Measurements from ENCODE around the gene ELOVL7. TPM values are rescaled to one million over a fixed set of nuclear protein-coding genes. Genes with fewer than 3 reads are reported as not detected.
A peak's percentile ranks its signal among the peaks of the same experiment; 100 is the strongest.

Gene ELOVL7
- total and polyA plus RNA-seq, 4 experiments from 2014 or later, result not detected

DNA sequence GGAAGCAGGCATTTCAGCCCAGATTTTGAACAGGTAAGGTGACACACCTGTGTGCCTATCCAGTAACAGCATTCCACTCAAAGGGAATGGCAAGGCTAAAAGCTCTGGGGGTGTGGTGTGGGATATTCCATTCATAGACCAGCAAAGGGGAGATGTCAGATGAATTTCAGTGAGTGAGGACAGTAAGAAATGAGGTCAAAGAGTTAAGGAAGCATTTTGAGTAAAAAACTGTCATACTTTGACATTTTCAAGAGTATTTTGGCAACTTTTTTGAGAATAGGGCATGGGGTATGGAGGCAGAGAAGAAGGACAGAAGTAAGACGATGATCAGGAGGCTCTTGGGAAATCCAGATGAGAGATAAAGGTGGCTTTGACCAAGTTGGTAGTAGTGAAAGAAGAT, 2.2 kb upstream of the ELOVL7 start:
- ChIA-PET POLR2A (ENCODE audit: partially characterized antibody) (no interaction called here), CTCF (ENCODE audit: partially characterized antibody) (no interaction called here)
- Mint-ChIP-seq H3K27ac (no peak overlapping the region), H3K4me1 (peaks cover 3 to 25% (median 12%) of the 10 kb centered on the region in 4 donors), H3K4me3 (no peak overlapping the region), H3K36me3 (no peaks in the 10 kb centered on the region), H3K9me3 (no peaks in the 10 kb centered on the region), H3K27me3 (peaks cover 29 to 38% of the 10 kb centered on the region in 2 donors)
- DNase-seq, result no peak
- intact Hi-C loops (cut with micrococcal nuclease), result no loop called here
- Histone ChIP-seq H3K27ac (ENCODE audit: low read depth, low read length) (no peak overlapping the region), H3K27me3 (ENCODE audit: insufficient read depth, low read length) (peaks cover 4% of the 10 kb centered on the region), H3K4me3 (ENCODE audit: low read length in 2 of 2) (no peak overlapping the region), H3K36me3 (ENCODE audit: insufficient read depth, low read length) (no peaks in the 10 kb centered on the region), H3K9me3 (ENCODE audit: control insufficient read depth in 1 of 2, low read length in 2 of 2) (no peaks in the 10 kb centered on the region), H3K4me1 (ENCODE audit: insufficient read depth, low read length) (peaks cover 8% of the 10 kb centered on the region)

DNA sequence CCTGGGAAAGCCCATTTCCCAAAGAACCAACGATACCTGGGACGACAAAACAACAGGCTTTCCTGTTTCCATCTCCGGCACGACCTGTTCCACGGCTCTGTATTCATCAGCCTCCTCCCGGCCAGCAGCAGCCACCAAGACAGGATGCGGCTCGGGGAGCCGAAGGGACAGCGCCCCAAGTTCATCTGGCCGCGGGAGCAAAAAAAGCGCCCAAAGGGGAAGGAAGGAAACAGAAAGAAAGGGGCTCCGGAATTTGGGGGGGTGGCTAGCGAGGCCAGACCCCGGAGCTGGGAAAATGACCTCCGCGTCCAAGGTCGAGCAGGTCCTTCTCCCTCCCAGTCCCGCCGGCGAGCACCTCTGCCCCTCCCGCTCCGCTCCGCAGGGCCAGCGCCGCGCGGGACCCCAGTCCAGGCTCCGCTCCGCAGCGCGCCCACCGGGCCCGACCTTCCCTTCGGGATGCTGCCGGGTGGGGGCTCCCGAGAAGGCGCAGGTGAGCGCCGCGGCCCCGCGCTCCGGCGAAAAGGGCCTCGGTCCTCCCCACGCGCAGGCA, 608 bp downstream of the ELOVL7 start:
- no peaks in the 10 kb centered on the region for H3K9me3 ChIP-seq (ENCODE audit: control insufficient read depth in 1 of 2, low read length in 2 of 2)
- CTCF ChIA-PET (ENCODE audit: partially characterized antibody), result no interaction called here
- Mint-ChIP-seq H3K27me3 (peaks cover 38 to 45% of the 10 kb centered on the region in 2 donors), H3K9me3 (no peaks in the 10 kb centered on the region), H3K4me3 (peak overlapping the region; percentile 44 to 79 (median 66)), H3K27ac (no peak overlapping the region), H3K36me3 (no peaks in the 10 kb centered on the region), H3K4me1 (peaks cover 3 to 25% (median 12%) of the 10 kb centered on the region in 4 donors)
- DNase-seq, result no peak
- no peaks in the 10 kb centered on the region for H3K36me3 ChIP-seq (ENCODE audit: insufficient read depth, low read length)
- H3K4me3 ChIP-seq (ENCODE audit: low read length in 2 of 2), result no peak overlapping the region
- POLR2A ChIA-PET (ENCODE audit: partially characterized antibody), result no interaction called here
- intact Hi-C loops (cut with micrococcal nuclease), result no loop called here
- no peak overlapping the region for H3K27ac ChIP-seq (ENCODE audit: low read depth, low read length)
- peaks cover 8% of the 10 kb centered on the region for H3K4me1 ChIP-seq (ENCODE audit: insufficient read depth, low read length)
- peaks cover 4% of the 10 kb centered on the region for H3K27me3 ChIP-seq (ENCODE audit: insufficient read depth, low read length)

DNA sequence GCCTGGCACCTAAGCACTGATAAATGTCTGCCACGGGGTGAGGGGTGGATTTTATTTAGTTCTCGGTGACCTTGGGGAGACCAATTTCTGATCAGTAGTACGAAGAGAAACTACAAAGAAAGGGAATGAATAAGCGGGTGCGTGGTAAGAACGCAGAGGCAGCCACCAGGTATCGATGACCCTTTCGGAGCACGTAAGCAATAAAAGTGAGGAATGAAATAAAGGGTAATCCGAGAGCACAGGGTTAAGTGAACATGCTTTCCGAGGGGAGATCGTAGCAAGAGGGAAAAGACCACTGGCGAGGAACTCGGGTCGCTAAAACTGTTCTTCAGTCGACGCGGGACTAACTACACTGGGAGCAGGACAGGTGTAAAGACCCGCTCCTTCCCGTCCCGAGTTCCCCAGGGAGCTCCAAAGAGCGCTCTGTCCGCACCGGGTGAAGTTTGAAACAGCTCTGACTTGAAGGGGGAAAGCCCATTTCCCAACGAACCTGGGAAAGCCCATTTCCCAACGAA, 1.1 kb downstream of the ELOVL7 start:
- H3K9me3 Mint-ChIP-seq, result no peaks in the 10 kb centered on the region
- peak overlapping the region; percentile 44 to 79 (median 66) for H3K4me3 Mint-ChIP-seq
- H3K36me3 ChIP-seq (ENCODE audit: insufficient read depth, low read length), result no peaks in the 10 kb centered on the region
- H3K27me3 ChIP-seq (ENCODE audit: insufficient read depth, low read length), result peaks cover 4% of the 10 kb centered on the region
- no peak overlapping the region for H3K27ac ChIP-seq (ENCODE audit: low read depth, low read length)
- ChIA-PET CTCF (ENCODE audit: partially characterized antibody) (no interaction called here), POLR2A (ENCODE audit: partially characterized antibody) (no interaction called here)
- peaks cover 38 to 48% of the 10 kb centered on the region in 2 donors for H3K27me3 Mint-ChIP-seq
- DNase-seq, result no peak
- no peak overlapping the region for H3K27ac Mint-ChIP-seq
- H3K4me1 ChIP-seq (ENCODE audit: insufficient read depth, low read length), result peaks cover 8% of the 10 kb centered on the region
- intact Hi-C loops (cut with micrococcal nuclease), result no loop called here
- no peaks in the 10 kb centered on the region for H3K36me3 Mint-ChIP-seq
- H3K4me1 Mint-ChIP-seq, result peaks cover 3 to 25% (median 12%) of the 10 kb centered on the region in 4 donors
- no peak overlapping the region for H3K4me3 ChIP-seq (ENCODE audit: low read length in 2 of 2)
- H3K9me3 ChIP-seq (ENCODE audit: control insufficient read depth in 1 of 2, low read length in 2 of 2), result no peaks in the 10 kb centered on the region

DNA sequence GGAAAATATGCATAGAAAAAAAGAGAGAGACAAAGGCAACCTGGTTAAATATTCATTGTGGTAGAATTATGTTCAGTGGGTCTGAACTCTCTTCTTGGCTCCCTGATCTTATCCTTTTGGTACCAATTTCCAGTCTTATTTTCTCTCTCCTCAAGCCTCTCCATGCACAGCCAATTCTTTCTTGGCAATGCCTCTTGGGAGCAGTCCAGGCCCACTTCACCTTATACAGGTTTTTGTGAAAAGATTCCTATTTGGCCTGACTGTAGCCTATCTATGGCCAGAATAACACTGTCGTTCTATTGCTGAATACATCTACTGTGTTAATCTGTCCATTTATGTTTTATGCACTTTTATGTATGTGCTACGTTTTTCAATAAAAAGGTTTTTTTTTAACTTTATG, 2.7 kb downstream of the ELOVL7 start:
- Histone ChIP-seq H3K4me3 (ENCODE audit: low read length in 2 of 2) (no peak overlapping the region), H3K27ac (ENCODE audit: low read depth, low read length) (no peak overlapping the region), H3K27me3 (ENCODE audit: insufficient read depth, low read length) (peaks cover 4% of the 10 kb centered on the region), H3K9me3 (ENCODE audit: control insufficient read depth in 1 of 2, low read length in 2 of 2) (no peaks in the 10 kb centered on the region), H3K36me3 (ENCODE audit: insufficient read depth, low read length) (no peaks in the 10 kb centered on the region), H3K4me1 (ENCODE audit: insufficient read depth, low read length) (peaks cover 8% of the 10 kb centered on the region)
- Mint-ChIP-seq H3K36me3 (no peaks in the 10 kb centered on the region), H3K27ac (no peak overlapping the region), H3K27me3 (peaks cover 38 to 42% of the 10 kb centered on the region in 2 donors), H3K4me1 (peaks cover 3 to 25% (median 12%) of the 10 kb centered on the region in 4 donors), H3K9me3 (no peaks in the 10 kb centered on the region), H3K4me3 (no peak overlapping the region)
- ChIA-PET CTCF (ENCODE audit: partially characterized antibody) (no interaction called here), POLR2A (ENCODE audit: partially characterized antibody) (no interaction called here)
- no peak for DNase-seq
- intact Hi-C loops (cut with micrococcal nuclease), result no loop called here

DNA sequence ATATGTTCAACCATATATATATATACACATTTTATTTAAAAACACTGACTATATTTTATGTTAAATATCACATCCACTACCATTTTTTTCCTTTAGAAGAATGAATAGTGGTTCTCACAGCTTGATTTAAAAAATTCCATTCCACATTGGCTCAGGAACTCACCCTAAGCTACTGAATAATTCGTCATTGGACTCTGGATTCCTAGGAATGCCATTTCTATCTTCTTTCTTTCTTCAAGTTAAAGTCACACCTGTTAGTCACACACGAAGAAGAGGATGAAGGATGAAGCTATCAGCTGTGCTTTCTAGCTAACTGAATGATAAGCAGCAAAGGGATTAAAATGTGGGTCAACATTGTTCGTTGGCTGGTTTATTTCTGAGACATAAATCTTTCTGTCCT, 7.9 kb downstream of the ELOVL7 start:
- H3K4me3 Mint-ChIP-seq, result no peak overlapping the region
- CTCF ChIA-PET (ENCODE audit: partially characterized antibody), result no interaction called here
- intact Hi-C loops (cut with micrococcal nuclease), result no loop called here
- Histone ChIP-seq H3K27me3 (ENCODE audit: insufficient read depth, low read length) (no peaks in the 10 kb centered on the region), H3K36me3 (ENCODE audit: insufficient read depth, low read length) (no peaks in the 10 kb centered on the region), H3K27ac (ENCODE audit: low read depth, low read length) (no peak overlapping the region), H3K4me3 (ENCODE audit: low read length in 2 of 2) (no peak overlapping the region), H3K4me1 (ENCODE audit: insufficient read depth, low read length) (no peaks in the 10 kb centered on the region), H3K9me3 (ENCODE audit: control insufficient read depth in 1 of 2, low read length in 2 of 2) (no peaks in the 10 kb centered on the region)
- H3K27ac Mint-ChIP-seq, result no peak overlapping the region
- peaks cover 9 to 10% of the 10 kb centered on the region in 2 donors for H3K27me3 Mint-ChIP-seq
- H3K36me3 Mint-ChIP-seq, result no peaks in the 10 kb centered on the region
- peaks cover 0 to 2% (median 0%) of the 10 kb centered on the region in 8 donors for H3K9me3 Mint-ChIP-seq
- DNase-seq, result no peak
- POLR2A ChIA-PET (ENCODE audit: partially characterized antibody), result no interaction called here
- no peaks in the 10 kb centered on the region for H3K4me1 Mint-ChIP-seq

DNA sequence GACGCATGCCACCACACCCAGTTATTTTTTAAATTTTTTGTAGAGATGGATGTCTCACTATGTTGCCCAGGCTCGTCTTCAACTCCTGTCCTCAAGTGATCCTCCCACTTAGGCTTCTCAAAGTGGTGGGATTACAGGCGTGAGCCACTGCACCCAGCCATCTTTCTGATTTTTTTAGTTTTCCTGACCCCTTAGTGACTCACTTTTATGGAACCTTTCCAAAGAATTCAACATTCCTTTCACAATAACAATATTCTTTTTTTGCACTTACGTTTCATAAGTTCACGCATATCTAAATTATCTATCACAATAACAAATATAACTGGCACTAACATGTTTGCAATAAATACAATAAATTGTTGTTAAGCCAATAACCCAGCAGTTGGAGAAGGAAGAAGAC, 8.5 kb downstream of the ELOVL7 start:
- Histone ChIP-seq H3K4me3 (ENCODE audit: low read length in 2 of 2) (no peak overlapping the region), H3K27ac (ENCODE audit: low read depth, low read length) (no peak overlapping the region), H3K4me1 (ENCODE audit: insufficient read depth, low read length) (no peaks in the 10 kb centered on the region), H3K9me3 (ENCODE audit: control insufficient read depth in 1 of 2, low read length in 2 of 2) (no peaks in the 10 kb centered on the region), H3K36me3 (ENCODE audit: insufficient read depth, low read length) (no peaks in the 10 kb centered on the region), H3K27me3 (ENCODE audit: insufficient read depth, low read length) (no peaks in the 10 kb centered on the region)
- Mint-ChIP-seq H3K36me3 (no peaks in the 10 kb centered on the region), H3K27me3 (peaks cover 9% of the 10 kb centered on the region in 2 donors), H3K27ac (no peak overlapping the region), H3K4me1 (no peaks in the 10 kb centered on the region), H3K4me3 (no peak overlapping the region), H3K9me3 (peaks cover 0 to 2% (median 0%) of the 10 kb centered on the region in 8 donors)
- intact Hi-C loops (cut with micrococcal nuclease), result no loop called here
- ChIA-PET POLR2A (ENCODE audit: partially characterized antibody) (no interaction called here), CTCF (ENCODE audit: partially characterized antibody) (no interaction called here)
- no peak for DNase-seq

DNA sequence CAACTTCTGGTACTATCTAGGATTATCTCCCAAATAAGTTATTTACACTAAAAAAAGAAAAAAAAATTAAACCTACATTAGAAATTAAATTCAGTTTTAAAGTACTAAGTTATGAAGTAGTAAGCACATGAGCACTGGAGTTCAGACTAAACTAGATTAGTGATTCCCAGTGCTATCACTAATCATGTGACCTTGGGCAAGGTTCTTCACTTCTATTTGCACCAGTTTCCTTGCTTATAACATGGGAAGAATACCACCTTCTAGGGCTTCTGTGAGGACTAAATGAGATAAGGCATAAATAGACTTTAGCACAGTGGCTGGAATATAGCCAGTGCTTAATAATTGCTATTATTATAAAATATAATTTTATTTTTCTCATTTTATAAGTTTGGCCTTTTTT, 10.5 kb downstream of the ELOVL7 start:
- H3K27ac Mint-ChIP-seq, result no peak overlapping the region
- H3K27ac ChIP-seq (ENCODE audit: low read depth, low read length), result no peak overlapping the region
- H3K36me3 ChIP-seq (ENCODE audit: insufficient read depth, low read length), result no peaks in the 10 kb centered on the region
- no peak overlapping the region for H3K4me3 Mint-ChIP-seq
- no peaks in the 10 kb centered on the region for H3K27me3 ChIP-seq (ENCODE audit: insufficient read depth, low read length)
- no peak for DNase-seq
- intact Hi-C loops (cut with micrococcal nuclease), result no loop called here
- peaks cover 0 to 6% (median 3%) of the 10 kb centered on the region in 4 donors for H3K4me1 Mint-ChIP-seq
- POLR2A ChIA-PET (ENCODE audit: partially characterized antibody), result no interaction called here
- no peak overlapping the region for H3K4me3 ChIP-seq (ENCODE audit: low read length in 2 of 2)
- no peaks in the 10 kb centered on the region for H3K36me3 Mint-ChIP-seq
- H3K9me3 ChIP-seq (ENCODE audit: control insufficient read depth in 1 of 2, low read length in 2 of 2), result no peaks in the 10 kb centered on the region
- no peaks in the 10 kb centered on the region for H3K4me1 ChIP-seq (ENCODE audit: insufficient read depth, low read length)
- H3K9me3 Mint-ChIP-seq, result peaks cover 0 to 2% (median 0%) of the 10 kb centered on the region in 8 donors
- CTCF ChIA-PET (ENCODE audit: partially characterized antibody), result no interaction called here
- peaks cover 0 to 4% of the 10 kb centered on the region in 2 donors for H3K27me3 Mint-ChIP-seq

Measured in CD4-positive, alpha-beta memory T cell (primary cell).